Fibroblast of peridontal ligament (primary cell): Measurements from ENCODE around the gene FUT6.

ENCODE experiments used
- DNase-seq: peaks from one replicate; pipeline ENCODE4 v3.0.0-alpha.2; 2010; ENCODE audit errors: extremely low read depth

FUT6 gene

DNA sequence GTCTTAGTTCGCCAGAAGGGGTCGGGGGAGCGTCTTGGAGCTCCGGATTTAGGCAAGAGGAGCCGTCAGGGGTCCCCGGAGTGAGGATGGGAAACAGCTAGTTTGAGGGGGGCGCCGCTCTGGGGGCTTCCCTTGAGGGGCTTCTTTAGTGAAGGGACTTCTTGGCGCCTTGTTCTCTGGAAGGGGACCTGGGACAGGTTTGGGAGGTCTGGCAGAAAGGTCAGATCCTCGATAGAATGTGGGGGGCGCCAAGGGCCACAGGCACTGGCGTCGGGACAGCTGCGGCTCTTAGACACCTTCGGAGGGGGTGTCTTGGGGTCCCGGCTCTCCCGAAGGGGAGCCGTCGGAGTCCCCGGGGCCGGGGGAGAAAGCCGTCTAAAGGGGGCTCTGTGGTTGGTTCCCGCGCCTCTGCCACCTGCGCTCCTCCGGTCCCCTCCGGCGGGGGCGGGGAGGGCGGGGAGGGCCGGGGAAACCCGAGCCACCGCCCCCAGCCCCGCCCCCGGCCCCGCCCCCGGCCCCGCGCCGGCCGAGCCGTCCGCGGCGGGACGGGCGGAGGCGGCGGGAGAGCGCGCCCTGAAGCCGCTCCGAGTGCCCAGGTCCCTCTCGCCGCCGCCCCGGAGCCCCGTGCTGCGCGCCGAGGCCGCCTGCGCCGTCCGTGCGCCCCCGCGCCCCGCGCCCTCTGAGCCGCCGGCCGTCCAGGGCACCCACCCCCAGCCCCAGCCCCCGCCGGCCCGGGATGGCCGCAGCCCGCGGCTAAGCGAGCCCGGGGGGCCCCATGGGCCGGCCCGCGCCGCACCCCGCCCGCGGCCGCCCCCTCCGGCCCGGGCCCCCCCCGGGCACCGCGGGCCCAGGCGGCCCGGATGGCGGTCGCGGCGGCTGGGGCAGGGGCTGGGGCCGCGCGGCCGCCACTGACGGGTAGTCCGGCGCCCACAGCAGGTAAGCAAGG lies 34.7 kb downstream of the FUT6 start, which contains the start of gene NRTN:
TSS of gene NRTN (plus strand) at position 552 of the 946 bp plus-strand sequence. CDS start 19,099 bp downstream, outside the sequence.
- no peak for DNase-seq

DNA sequence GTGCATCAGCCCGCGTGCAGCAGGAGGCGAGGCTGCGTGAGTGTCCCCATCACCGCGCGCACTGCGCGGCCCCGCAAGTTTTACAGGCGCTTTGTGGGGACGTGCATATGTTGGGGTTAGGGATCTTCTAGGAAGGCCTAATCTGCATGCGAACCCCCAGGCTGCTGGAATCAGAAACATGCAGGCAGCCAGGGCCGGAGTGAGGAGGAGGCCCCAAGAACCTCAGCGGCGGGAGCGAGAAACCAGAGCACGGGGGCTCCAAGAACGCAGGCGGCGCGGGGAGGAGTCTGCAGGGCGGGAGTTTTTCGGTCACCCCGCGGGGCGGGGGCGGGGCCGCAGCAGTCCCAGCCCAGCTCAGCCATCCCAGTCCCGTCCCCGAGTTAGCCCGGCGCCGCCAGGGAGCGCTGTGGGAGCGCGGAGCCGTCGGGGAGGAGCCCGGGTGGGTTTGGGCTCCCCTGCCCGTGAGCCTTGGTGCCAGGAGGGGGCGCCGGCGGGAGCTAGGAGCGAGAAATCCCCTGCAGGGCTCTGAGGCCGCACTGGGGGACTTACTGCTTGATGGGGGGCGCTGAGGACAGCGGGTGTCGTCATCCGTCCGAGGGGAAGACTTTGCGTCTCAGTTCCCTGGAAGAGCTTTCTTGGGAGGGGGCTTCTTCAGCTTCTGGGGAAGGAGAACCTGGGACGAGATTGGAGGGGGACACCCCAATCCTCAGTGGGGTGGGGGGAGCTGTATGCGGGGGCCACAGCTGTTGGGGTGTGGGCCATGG lies 35.6 kb downstream of the FUT6 start:
- DNase-seq: peak; percentile 66

DNA sequence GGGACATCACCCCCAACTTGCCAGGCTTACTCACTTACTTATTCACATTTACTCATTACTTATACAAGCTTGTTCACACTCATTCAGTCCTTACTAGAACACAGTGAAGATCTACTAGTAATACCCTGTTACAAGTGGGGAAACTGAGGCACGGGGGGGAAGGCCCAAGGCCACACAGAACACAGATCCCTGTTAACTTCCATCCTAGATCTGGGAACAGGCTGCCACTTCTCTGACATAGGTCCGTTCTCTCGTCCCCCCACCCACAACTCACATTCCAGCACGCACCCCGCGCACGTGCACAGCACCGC lies 36.1 kb downstream of the FUT6 start:
- no peak for DNase-seq

DNA sequence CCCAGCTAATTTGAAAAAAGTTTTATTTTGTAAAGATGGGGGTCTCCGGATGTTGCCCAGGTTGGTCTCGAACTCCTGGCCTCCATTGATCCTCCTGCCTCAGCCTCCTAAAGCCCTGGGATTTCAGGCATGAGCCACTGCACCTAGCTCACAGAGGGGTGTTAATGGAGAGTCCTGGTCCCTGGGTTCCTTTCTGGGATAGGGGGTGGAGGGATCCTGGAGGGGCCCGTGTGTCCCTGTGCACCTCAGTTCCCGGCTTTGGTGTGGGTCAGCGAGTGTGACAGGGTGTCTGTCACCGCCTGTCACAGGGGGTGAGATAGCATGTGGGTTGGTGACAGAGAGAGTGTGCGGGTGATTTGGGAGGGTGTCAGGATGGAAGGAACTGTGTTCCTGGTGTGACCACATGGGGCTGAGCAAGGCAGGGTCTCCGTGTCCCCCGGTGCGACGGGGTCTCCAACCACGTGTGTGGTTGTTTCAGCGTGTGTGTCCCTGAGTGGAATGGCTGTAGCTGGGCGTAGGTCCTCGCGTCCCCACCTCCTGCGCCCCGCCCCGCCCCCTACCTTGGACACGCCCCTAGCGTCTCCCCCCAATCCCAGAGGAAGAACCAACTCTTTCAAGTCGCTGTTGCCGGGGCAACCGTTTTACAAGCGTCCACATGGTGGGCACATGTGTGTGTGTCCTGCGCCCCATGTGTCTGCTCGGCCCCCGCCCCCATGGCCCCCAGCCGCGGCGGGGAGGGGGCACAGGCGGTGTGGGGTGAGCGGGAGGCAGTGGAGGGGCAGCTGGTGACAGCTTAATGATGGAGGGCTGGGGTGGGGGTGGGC lies 37.5 kb downstream of the FUT6 start:
- peak; percentile 15 for DNase-seq

DNA sequence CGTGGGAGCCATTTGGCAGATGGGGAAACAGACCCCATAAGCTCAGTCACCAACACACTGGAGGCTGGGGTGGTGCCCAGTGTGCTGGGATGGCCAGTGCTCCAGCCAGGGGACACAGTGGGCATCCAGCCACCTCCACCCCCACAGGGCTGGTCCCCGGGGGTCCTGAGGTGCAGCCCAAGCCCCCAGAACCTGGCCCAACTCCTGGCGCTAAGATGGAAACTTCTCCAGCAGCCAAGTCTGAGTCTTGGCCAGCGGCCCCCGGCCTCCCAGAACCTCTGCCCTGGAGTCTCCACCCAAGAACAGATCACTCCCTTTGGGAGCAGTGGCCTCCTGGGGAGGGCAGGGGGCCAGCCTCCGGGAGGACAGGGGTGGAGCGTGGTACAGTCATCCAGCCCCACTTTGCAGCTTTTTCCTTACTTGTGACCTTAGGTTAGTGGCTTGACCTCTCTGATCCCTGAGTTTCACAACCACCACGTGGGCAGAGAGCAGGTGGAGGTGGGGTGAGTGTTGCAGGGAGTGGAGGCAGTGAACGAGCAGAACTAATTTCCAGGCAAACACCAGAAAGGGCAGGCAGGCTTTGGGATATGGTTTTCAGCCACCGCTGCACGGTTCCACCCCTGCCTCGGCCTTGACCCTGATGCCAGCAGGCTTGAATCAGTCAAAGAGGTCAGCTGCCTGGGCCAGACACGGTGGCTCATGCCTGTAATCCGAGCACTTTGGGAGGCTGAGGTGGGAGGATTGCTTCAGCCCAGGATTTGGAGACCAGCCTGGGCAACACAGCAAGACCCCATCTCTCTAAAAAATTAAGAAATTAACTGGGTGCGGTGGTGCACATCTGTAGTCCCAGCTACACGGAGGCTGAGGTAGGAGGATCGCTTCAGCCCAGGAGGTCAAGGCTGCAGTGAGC lies 38.9 kb downstream of the FUT6 start:
- no peak for DNase-seq

DNA sequence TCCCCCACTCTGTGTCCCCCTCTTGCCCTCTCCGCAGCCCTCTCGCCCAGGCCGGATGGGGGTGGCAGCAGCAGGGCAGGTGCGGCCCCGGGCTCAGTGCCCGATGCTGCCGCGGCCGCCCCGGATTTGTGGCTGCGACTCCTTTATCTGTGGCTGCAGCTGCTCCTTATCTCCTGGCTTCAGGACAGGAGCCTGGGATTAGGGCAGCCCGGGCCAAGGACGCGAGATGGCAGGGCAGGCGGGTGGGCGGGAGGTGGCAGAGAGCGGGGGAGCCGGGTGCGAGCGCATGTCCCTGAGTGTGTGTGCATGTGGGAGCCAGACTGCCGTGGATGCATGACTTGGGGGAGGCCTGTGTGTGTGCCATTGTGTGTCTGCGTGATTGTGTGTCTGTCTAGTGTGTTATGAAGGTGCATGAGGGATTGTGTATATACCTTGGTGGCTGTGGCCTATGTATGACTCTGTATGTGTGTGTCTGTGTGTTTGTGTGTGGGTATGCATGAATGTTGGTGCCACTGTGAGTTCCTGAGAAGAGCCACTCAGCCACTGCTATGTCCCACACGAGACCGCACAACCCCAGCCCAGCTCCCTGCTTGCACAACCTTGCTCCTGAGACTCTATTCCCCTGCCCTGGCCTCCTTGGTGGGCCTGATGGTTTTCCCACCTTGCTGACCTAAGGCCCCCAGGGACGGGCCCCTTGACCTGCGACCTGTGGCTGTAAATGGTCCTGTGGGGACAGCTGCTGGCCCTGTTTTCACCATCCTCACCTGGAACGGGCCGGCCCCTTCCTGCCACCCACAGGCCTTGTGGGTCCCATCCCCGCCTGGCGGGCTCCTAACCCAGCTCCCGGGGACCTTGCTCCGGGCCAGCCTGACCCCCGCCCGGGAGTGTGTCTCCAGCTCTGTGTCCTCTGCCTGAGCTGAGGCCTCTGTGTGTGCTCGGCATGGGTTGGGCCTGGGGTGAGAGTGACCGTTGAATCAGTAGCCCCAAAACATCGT lies 40.0 kb downstream of the FUT6 start:
- no peak for DNase-seq

DNA sequence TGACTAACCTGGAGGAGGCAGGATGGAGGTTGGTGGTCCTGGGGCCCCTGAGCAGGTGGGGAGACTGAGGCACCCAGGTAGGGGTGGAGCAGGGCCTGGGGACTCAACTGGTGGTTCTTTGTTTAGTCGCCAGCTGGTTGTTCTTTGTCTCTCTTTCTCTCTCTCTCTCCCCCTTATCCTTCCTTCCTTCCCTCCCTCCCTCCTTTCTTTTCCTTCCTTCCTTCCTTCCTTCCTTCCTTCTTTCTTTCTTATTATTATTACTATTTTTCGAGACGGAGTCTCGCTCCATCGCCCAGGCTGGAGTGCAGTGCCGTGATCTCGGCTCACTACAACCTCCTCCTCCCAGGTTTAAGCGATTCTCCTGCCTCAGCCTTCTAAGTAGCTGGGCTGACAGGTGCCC lies 41.3 kb downstream of the FUT6 start:
- DNase-seq: no peak

DNA sequence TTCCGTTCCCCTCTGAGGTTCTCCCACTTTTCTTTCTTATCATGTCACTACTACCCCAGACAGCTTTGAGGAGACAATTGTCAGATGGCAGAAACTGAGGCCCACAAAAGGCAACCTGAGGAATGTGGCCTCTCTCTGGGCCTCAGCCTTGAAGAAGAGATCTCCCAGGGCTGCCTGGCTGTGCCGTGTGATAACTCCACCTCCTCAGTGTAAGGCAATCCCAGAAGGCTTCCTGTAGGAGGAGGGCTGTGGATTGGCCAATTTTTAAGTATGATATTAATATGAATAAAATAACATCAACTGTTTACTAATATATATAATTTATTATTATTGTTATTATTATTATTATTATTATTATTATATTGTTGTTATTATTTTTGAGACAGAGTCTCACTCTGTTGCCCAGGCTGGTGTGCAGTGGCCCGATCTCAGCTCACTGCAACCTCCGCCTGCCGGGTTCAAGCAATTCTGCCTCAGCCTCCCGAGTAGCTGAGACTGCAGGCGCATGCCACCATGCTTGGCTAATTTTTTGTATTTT lies 44.1 kb downstream of the FUT6 start:
- DNase-seq: no peak

DNA sequence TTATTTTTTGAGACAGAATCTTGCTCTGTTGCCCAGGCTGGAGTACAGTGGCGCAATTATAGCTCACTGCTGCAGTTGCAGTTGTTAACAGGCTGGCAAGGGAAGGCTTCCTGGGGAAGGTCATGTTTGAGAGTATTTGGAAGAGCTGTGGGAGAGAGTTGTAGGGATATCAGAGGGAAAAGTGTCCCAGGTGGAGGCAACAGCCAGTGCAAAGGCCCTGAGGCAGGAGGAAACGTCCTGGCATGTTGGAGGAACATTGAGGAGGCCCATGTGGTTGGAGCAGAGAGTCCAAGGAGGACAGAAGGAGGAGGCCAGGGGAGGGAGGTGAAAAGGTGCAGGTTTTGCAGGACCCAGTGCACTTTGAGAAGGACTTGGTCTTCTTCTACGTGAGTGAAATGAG lies 46.3 kb downstream of the FUT6 start:
- DNase-seq: no peak

DNA sequence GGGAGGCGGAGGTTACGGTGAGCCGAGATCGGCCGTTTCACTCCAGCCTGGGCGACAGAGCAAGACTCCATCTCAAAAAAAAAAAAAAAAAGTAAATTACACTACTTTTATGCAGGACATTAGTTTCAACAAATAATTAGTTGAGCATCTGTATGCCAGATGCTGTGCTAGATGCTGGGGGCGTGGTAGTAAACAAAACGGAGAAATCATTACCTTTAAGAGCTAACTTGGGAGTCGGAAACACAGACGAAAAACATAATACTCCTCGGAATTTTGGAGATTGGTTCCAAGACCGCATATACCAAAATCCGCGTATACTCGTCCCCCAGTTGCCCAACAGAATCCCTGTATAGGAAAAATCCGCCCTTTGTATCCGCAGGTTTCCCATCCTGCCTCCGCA lies 47.3 kb downstream of the FUT6 start:
- no peak for DNase-seq

DNA sequence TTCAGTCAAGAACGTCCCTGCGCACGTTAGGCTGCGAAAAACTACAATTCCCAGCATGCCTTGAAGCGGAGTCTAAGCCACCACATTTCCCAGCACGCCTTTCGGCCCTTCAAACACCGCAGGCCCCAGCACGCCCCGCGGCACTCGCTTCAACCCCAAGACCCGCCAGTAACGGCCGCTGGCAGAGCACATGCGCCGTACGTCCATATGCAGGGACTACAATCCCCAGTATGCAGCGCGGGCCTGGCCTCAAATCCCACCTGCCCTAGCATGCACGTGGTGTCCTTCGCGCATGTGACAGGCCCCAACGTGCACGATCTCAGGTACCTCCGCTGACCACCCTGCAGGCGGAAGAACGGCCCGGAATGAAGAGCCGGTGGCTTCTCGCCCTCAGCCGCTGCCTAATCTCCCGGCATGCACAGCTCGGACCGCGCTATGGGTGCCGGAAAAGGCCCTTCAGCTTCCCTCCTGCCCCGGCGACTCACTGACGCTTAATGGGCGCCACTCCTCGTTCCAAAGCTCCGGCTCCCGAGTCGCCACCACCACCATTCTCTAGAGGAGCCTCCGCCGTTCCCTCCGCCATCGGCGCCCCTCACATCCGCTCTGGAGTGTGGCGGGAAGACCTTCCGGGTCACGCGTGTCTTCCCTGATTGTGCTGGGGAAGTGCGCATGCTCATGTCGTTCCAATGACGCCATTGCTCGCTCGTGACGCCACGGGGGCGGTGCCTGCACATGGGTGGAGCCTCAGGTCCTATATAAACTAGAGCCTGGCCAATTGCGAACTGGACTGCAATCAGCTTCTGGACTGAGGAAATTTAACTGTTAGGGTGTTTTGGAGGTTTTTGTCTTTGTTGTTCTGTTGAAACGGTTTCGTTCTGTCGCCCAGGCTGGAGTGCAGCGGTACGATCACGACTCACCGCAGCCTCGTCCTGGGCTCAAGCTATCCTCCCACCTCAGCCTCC lies 48.7 kb downstream of the FUT6 start, which contains the start of gene DUS3L:
TSS of gene DUS3L (minus strand) at position 605 of the 962 bp plus-strand sequence. CDS start at position 583, 22 bp downstream.
- DNase-seq: peak; percentile 97

DNA sequence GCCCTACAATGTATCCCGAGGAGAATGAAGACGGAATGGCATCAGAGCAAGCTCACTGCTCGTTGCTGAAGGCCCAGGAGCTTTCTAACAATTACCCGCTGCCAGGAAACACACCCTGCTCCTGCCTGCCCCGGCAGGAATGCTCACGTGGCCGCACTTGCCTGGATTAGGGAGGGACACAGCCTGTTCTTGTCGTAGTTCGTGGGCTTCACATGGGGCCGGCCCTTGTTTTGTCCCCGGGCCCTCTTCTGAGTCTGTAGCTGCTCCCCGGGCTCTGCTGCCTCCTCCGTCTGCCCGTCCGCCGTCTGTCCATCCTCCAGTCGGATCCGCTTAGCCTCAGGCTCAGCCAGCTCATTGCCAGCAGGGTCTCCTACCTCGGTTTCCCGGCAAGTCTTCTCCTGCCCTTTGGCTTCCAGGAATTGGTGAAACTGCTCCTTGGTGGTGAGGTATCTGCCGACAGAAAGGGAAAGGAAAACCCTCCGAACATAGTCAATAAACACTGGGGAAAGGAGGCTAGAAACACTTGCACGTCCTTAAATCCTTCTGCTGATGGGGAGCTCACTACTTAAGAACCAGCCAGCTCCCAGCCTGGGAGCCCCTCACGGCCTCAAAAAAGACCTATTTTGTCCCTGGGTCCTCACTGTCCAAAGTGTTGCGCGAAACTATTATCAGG lies 49.5 kb downstream of the FUT6 start:
- no peak for DNase-seq

DNA sequence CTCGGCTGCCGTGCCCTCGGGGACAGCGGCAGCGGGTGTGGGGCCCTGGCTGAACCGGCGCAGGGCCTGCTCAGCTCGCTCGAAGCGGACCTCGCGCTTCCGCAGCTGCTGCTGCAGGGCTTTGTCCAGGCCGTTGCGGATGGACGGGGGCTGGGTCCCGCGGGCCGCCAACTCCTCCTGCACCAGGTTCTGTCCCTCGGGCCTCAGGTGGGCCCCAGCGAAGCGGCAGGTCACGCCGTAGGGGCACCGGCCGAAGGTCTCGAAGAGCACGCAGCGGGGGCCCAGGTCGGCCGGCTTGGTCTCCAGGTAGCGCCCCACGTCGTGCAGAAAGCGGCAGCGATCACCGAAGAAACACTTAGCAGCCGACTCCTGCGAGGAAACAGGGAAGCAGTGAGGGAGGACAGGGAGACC lies 50.1 kb downstream of the FUT6 start:
- no peak for DNase-seq

DNA sequence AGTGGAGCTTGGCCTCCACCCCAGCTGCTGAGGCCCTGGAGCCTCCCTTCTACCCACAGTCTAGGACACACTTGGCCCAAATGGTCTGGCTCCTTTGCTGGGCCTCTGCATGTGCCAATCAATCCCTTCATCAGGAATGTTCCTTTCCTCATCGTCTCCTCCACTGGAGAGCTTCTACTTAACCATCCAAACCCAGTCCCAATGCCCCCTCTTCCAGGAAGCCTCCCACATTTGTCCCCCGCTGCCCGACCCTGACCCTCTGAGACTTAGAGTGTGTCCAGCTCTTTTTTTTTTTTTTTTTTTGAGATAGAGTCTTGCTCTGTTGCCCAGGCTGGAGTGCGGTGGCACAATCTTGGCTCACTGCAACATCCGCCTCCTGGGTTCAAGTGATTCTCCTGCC lies 51.1 kb downstream of the FUT6 start:
- no peak for DNase-seq

DNA sequence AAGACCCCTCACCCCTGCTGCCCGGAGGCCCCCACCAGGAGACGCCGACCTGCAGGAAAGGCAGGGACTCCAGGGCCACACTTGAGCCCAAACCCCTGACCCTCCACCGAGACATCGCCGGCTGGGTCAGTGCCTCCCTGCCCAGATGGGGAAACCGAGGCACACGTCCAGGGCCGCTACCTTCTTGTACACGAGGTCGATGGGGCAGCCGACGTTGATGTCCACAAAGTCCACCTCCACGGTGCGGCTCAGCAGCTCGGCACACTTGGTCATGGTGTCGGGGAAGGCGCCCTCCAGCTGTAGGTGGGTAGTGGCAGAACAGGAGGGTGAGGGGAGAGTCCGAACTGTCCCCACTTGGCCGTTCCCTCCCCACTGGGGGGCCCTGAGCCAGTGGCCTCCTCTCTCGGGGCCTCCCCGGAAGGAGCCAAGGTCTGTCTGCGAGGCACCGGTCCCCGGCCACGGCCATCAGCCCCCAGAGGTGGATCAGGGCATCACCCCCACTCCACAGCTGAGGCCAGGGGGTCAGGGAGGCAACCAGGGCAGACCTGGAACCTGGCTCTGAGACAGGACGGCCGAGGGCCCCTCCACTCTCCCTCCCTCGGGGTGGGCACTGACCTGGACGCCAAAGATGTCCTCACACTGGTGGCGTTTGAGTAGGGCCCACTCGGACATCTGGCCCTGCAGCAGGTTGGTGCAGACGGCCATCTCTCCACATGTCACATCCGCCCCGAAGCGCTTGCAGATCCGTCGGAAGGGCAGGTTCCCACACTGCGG lies 51.9 kb downstream of the FUT6 start:
- DNase-seq: no peak

DNA sequence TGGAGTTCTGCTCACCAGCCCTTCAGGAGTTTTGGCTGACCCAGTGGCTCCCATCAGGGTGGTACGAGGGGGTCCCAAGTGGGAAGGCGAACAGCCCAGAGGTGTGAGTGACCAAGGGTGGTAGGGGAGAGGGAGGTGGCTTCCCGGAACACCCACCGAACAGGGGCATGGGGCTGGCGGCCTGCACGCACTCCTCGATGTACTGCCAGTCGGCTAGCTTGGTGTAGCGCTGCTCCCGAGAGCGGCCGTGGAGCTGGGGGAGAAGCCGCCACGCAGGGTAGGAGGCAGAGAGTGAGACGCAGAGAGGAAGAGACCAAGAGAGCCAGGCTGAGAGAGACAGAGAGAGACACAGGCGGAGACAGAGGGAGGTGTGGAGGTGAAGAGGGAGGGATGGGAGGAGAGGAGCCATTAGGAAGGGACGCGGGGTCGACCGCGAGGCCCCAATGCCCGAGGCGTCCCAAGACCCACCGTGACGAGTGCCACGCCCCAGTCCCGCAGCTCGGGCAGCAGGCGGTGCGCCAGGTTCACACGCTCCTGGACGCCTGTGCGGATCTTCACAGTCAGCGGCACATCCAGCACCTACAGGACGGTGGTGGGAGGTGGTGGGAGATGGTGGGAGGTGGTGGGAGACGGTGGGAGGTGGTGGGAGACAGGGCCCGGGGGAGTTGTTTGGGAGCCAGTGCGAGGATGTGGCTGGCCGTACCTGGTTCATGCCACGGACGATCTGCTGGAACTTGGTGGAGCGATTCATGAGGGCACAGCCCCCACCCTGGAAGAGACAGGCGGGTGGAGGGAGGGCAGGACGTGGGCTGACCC lies 52.7 kb downstream of the FUT6 start:
- no peak for DNase-seq
